ENCODE data around the gene RAB3GAP2.
"Not testable (repeated sequence)": the region's sequence is repeated elsewhere in the genome, so short reads cannot be mapped to it uniquely, and the experiment has no call there.

Gene RAB3GAP2

DNA sequence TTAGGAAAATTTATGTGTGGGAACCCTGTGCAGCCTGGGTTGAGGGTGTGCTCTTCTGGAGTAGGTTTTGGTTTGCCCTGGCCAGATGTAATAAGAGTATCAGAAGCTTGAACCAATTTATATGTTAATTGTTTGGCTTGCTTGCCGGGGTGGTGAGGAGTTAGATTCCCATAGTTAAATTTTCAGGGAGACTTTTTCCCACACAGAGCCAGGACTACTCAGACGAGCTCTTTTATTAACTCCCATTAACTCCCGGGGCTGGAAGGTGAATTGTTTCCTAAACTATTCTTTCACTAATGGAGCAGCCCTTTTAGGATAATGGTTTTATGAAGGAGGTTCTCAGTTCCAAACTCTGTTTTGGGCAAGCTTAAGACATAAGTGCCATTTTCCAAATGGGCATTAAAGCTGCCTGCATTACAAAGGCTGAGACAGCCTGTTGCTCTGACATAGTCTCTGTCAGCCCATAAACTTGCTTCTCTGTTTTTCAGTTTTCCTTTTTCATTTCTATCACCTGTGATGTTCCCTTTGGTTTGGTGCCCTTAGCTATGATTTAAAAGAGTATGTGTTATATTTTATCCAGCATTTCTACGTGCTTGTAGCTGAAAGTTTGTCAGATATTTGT lies 18.0 kb upstream of the RAB3GAP2 start:
- no peak for DNase-seq (ENCODE audit: low spot score)

DNA sequence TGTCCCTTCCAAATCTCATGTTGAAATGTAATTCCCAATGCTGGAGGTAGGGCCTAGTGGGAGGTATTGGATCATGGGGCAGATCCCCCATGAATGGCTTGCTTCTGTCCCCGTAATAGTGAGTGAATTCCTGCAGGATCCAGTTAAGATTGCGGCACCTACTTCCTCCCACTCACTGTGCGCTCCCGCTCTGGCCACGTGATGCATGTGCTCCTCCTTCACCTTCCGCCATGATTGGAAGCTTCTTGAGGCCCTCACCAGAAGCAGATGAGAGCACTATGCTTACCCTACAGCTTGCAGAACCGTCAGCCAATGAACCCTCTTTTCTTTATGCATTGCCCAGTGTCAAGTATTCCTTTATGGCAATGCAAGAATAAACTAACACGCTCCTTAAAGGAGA lies 14.9 kb upstream of the RAB3GAP2 start:
- no peak for DNase-seq (ENCODE audit: low spot score)

DNA sequence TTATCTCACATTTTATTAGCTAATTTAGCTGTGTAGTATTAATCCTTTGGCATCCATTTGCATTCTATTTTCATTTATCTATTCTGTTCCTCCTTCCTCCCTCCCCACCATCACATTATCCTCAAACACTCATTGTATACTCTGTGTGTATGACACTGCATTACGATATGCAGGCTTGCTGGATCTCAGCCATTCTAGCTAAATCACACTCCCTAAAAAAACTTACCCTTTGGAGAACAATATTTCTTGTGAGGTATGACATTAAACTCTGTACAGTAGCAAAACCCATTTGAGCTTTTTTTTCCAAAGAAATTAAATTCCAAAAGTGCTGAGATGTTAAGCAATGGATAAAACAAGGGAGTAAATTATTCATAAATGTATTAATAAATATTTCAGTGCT lies 11.4 kb upstream of the RAB3GAP2 start:
- DNase-seq (ENCODE audit: low spot score) = no peak

DNA sequence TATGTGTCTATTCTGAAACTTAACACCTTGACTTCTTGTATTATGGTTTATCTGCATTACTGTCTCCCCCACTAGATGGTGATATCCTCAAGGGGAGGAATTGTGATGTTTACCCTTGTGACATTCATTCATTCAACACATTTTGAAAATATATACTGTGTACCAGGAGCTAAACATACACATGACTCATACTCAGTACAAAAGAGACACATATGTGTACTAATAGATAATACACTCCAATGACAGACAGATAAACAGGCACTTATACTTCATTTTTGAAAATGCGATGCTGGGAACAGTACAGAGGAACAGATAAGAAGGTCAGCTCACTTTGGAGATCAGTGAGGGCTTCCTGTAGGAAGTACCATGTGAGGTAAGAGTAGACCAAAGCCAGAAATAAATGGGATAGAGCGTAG lies 8.9 kb upstream of the RAB3GAP2 start:
- no peak for DNase-seq (ENCODE audit: low spot score)

DNA sequence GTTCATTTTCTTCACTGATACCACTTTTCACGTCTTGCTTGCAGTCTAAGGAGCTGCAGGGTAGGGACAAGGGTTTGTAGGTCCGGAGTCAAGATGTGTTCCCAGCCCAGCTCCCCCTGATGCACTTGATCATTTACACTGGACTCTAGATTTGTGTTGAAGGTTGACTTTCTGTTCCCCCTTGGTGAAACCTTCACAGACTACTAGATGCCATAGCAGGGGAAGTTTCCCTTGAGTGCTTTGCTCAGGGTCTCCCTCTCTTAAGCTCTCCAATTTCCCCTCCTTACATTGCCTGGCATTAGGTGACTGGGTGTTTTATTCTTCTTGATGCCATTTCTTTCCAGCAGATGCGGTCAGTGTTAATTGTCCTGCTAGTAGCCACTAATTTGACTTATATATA lies 8.0 kb upstream of the RAB3GAP2 start:
- DNase-seq (ENCODE audit: low spot score) = no peak

DNA sequence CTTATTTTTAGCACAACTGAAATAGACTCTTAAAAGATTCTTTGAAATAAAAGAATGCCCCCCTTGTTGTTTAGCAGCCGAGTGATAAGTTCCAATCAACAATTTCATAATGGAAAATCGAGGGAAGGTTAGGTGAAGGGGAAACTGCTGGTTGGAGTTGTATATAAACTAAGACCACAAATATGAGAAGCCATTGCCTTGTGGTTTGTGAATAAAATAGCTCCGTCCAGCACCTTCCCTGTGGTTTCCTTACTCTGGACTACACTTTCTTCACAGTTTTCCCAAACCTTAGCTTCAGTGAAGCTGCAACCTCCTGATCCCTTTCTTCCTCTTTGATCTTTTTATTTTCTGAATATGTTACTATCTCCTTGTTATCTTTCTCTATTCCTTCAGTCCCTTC lies 6.7 kb upstream of the RAB3GAP2 start:
- DNase-seq (ENCODE audit: low spot score) = no peak

DNA sequence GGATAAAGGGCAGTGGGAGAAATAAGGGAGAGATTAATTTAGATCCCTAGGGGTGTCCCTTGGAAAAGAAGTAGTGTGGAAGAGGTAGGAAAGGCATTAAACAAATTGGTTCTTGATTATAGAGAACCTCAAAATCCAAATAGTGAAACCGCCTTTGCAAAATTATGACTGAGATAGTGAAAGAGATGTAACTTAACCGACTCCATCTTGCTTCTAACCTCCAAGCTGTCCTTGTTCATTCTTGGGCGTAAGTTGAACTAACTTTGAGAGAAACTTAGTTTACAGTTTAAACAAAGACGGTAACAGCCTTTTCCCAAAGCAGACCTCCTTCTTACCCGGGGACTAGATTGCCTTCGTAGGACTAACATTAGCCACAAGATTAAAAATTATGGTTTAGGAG lies 3.2 kb upstream of the RAB3GAP2 start:
- DNase-seq (ENCODE audit: low spot score) = no peak

DNA sequence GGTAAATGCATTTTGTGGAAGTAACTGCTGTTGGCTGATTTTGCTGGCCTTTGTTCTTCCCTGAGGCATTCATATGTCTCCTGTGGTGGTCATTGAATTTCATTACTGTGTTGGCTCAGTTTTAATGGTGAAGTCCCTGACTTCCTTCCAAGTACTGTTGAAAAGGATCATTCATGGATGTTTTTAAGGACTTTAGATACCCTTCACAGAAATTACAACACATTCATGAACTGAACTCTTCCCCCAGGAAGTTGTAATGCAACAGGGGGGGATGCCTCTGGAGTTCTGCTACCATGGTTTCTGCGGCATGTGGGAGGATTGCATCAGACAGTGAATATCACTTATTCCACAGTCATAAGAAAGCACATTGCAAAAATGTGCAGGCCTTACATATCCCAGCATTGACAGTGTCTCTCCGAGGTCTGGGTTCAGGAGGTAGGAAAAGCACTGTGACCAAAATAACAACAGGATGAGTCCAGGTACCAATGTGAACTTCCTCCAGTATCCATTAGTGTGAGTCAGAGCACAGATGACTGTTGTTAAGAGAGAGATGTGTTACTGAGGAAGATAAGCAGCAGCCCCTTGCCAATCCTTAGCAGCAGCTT lies 2.1 kb upstream of the RAB3GAP2 start:
- no peak for DNase-seq (ENCODE audit: low spot score)

DNA sequence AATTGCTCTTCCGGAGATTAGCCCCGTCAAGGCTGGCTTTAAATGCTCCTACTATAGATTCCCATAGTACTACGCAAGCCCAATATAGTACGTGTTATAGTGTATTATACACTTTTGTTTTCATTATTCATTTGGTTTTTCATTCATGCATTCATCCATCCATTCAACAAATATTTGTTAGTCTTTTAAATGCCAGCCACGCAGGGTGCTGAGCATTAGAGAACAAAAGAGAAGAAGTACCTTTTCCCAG lies 513 bp upstream of the RAB3GAP2 start:
- no peak for DNase-seq (ENCODE audit: low spot score)

DNA sequence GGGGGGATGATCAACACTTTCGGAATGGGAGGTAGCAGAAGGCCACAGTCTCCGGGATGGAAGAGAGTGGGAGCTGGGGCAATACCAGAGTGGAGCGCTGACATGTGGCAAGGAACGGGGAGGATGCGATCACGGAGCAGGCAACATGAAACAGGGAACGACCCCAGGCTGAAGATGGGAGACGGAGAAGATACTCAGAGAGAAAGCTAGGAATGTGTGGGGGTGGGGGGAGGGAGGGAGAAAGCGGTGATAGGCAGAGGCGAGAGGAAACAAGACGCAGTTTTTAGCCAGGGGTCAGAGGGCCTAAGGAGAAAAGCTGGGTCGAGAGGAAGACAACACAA lies 577 bp downstream of the RAB3GAP2 start:
- DNase-seq (ENCODE audit: low spot score) = no peak

DNA sequence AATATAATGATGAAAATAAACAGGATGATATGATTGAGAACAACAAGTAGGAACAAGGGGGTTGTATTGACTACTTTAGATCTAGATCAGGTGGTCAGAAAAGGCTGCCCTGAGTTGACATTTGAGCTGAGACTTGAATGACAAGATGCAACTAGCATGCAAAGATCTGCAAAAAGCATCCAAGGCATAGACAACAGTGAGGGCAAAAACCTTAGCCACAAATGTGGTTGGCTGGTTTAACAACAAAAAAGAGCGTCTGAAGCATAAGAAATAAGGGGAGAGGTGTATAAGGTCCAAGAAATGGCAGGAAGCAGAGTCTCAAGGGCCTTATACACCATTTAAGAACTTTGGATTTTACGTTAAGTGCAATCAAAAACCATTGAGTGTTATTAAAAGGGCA lies 3.2 kb downstream of the RAB3GAP2 start:
- DNase-seq (ENCODE audit: low spot score) = no peak

DNA sequence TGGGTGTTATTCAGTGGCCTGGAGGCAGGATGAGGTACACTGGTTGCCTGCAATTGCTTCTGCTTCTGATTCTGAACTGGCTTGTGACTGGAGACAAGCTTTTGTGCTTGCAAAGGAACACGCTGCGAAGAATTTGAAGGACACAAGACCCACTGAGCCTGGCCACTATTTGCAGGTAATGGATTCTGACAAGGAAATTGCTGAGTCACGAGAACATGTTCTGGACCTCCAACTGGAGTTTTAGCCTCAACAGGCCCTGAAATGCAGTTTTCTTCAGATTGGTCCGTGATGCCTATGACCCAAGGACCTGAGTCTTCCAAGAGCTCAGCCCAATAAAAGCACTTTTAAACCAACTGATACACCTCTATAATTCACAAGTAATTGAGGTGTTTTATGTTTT lies 4.6 kb downstream of the RAB3GAP2 start:
- DNase-seq (ENCODE audit: low spot score) = no peak

DNA sequence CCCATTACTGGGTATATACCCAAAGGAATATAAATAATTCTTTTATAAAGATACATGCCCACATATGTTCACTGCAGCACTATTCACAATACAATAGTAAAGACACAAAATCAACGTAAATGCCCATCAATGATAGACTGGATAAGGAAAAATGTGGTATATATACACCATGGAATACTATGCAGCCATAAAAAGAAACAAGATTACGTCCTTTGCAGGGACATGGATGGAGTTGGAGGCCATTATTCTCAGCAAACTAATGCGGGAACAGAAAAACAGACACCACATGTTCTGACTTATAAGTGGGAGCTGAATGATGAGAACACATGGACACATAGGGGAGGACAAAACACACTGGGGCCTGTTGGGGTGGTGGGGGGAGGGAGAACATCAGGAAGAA lies 12.0 kb downstream of the RAB3GAP2 start:
- DNase-seq (ENCODE audit: low spot score) = not testable (repeated sequence)

DNA sequence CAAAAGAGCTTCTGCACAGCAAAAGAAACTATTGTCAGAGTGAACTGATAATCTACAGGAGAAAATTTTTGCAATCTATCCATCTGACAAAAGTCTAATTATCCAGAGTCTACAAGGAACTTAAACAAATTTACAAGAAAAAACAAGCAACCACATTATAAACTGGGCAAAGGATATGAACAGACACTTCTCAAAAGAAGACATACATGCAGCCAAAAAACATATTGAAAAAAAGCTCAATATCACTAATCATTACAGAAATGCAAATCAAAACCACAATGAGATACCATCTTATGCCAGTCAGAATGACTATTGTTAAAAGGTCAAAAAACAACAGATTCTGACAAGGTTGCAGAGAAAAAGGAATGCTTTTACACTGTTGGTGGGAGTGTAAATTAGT lies 12.5 kb downstream of the RAB3GAP2 start:
- not testable (repeated sequence) for DNase-seq (ENCODE audit: low spot score)

DNA sequence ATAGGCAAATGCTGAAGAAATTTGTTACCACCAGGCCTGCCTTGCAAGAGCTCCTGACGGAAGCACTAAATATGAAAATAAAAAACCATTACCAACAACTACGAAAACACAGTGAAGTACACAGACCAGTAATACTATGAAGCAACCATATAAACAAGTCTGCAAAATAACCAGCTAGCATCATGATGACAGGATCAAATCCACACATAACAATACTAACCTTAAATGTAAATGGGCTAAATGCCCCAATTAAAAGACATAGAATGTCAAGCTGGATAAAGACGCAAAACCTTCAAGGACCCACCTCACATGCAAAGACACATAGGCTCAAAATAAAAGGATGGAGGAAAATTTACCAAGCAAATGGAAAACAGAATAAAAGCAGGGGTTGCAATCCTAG lies 16.1 kb downstream of the RAB3GAP2 start:
- not testable (repeated sequence) for DNase-seq (ENCODE audit: low spot score)

DNA sequence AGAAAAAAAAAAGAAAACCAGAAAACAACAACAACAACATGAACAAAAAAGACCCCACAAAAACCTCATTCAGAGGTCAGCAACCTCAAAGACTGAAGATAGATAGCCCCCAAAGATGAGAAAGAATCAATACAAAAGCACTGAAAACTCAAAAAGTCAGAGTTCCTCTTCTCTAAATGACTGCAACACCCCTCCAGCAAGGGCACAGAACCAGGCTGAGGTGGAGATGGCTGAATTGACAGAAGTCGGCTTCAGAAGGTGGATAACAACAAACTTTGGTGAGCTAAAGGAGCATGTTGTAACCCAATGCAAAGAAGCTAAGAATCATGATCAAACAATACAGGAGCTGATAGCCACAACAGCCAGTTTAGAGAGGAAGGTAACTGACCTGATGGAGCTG lies 17.0 kb downstream of the RAB3GAP2 start:
- DNase-seq (ENCODE audit: low spot score) = no peak

DNA sequence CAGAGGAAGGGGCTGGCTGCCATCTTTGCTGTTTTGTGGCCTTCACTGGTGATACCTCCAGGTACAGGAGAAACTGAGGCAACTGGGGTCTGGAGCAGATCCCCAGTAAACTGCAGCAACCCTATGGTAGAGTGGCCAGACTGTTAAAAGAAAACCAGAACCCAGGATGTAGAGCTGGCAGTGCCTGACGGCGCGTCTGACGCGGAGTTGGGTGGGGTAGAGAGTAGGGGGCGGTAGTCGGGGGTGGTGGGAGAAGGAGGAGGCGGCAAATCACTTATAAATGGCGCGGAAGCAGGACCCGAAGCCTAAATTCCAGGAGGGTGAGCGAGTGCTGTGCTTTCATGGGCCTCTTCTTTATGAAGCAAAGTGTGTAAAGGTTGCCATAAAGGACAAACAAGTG lies 19.0 kb downstream of the RAB3GAP2 start:
- DNase-seq (ENCODE audit: low spot score) = not testable (repeated sequence)

DNA sequence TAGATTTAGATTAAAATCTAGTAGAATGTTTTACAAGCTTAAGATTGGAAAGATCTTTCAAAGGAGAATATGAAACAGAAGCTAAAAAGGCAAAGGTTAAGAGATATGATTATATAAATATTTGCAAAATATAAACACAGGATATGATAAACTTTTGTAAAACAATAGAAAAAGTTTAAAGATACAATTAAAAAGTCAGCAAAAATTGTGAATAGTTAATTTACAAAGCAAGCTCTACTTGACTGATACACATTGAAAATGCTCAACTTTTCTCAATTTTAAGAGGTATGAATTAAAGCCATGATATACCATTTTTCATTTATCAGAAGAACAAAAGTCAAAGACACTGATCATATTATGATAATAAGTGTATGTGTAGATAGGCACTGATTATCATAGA lies 21.0 kb downstream of the RAB3GAP2 start:
- DNase-seq (ENCODE audit: low spot score) = no peak

DNA sequence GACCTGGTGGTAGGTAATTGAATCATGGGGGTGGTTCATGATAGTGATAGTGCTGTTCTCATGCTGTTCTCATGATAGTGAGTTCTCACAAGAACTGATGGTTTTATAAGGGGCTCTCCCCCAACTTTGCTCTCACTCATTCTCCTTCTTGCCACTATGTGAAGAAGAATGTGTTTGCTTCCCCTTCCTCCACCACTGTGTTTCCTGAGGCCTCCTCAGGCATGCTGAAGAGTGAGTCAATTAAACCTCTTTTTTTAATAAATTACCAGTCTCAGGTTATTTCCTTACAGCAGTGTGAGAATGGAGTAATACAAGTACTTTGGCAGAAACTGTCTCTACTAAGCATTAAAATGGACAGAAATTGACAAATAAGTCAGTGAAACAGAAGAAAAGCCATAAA lies 21.6 kb downstream of the RAB3GAP2 start:
- no peak for DNase-seq (ENCODE audit: low spot score)

DNA sequence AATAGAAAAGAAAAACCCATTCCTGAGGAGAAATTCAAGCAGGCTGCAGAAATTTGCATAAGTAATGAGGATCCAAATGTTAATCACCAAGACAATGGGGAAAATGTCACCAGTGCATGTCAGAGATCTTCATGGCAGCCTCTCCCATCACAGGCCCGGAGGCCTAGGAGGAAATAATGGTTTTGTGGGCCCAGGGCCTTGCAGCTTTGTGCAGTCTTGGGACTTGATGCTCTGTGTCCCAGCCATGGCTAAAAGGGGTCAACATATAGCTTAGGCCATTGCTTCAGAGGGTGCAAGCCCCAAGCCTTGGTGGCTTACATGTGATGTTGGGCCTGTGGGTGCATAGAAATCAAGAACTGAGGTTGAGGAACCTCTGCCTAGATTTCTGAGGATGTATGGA lies 22.7 kb downstream of the RAB3GAP2 start:
- no peak for DNase-seq (ENCODE audit: low spot score)

DNA sequence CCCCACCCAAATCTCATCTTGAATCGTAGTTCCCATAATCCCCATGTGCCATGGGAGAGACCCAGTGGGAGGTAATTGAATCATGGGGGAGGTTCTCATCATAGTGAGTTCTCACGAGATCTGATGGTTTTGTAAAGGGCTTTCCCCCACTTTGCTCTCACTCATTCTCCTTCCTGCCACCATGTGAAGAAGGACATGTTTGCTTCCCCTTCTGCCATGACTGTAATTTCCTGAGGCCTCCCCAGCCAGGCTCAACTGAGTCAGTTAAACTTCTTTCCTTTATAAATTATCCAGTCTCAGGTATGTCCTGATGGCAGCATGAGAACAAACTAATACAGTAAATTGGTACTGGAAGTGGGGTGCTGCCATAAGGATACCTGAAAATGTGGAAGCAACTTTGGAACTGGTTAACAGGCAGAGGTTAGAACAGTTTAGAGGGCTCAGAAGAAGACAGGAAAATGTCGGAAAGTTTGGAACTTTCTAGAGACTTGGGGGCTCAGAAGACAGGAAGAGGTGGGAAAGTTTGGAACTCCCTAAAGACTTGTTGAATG lies 23.5 kb downstream of the RAB3GAP2 start:
- not testable (repeated sequence) for DNase-seq (ENCODE audit: low spot score)

DNA sequence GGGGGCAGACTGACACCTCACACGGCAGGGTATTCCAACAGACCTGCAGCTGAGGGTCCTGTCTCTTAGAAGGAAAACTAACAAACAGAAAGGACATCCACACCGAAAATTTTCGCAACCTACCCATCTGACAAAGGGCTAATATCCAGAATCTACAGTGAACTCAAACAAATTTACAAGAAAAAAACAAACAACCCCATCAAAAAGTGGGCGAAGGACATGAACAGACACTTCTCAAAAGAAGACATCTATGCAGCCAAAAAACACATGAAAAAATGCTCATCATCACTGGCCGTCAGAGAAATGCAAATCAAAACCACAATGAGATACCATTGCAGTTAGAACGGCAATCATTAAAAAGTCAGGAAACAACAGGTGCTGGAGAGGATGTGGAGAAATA lies 26.4 kb downstream of the RAB3GAP2 start:
- not testable (repeated sequence) for DNase-seq (ENCODE audit: low spot score)

DNA sequence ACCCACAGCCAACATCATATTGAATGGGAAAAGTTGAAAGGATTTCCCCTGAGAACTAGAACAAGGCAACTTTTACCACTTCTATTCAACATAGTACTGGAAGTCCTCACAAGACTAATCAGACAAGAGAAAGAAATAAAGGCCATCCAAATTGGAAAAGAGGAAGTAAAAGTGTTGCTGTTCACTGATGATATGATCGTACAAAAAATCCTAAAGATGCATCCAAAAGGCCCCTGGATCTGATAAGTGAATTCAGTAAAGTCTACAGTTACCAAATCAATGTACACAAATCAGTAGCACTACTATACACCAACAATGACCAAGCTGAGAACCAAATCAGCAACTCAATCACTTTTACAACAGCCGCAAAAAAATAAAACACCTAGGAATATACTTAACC lies 28.3 kb downstream of the RAB3GAP2 start:
- DNase-seq (ENCODE audit: low spot score) = no peak

DNA sequence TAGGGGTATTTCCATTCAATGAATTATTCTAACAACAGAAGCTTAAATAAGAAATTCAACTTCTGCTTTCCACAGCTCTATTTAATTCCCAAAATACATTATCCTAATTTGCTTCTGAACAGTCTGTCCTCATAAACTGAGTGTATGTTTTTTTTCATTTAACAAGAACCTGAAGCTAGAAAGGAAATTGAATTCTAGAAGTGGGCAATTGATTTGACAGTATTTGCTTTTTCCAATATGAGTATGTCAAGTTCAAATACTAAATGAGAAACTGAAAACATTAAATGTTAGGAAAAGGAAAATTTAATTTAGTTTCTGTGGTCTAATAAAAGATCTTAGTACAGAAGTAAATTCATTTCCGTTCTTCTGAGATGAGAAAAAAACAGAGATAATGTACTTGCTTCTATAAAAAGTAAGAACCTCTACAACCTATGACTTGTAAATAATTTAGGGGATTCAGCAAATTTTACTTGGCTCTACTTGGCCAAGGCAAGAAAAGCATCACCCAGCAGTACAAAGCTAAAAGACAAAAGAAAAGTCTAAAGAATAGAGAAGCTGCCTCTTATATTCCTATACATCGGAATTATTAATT lies 31.1 kb downstream of the RAB3GAP2 start:
- DNase-seq (ENCODE audit: low spot score) = no peak

Measured in activated CD4-positive, alpha-beta T cell treated with anti-CD3 and anti-CD28 coated beads, Interleukin-2, Interleukin-4, amounts not matched to agents 100 ng/mL and 50 ng/mL, durations not matched to agents 16 hours and 8 hours (primary cell).